Measurements from ENCODE around the gene LY6G6F.

The LY6G6F gene

DNA sequence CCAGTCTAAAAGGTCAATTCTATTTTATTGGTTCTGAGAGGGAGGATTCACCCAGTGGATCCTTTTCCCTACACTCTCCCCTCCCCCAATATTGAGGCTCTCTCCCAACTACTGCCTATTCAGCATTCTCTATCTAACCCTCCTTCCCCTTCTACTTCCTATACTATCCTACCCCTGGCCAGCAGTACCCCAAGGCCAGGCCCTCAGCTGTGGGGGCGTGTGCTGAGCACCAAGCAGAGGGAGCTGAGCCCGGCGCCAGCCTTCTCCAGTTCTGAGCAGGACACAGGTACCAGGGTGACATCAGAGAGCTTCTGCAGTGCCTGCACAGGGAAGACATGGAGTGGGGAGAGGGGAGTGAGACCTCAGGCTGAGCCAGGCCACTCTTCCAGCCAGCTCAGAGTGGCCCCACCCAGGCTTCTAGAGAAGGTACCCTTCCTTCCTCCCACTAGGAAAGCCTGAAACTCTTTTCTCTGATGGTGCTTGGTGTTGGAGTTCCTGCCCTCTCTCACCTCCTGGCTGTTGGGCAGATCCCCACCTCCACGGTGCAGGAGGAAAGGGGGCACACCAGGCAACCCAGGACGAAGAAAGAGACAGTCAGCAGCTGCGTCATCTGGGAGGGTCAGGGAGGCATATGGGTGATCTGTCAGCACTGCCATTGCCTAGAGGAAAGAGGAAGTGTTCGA lies 20.5 kb downstream of the LY6G6F start:
- H3K4me3 ChIP-seq: peak overlapping the region; percentile 91
- H3K27ac ChIP-seq: peak overlapping the region; percentile 86 to 99
- DNase-seq (ENCODE audit: low spot score): no peak
- TF ChIP-seq, protein P1, sequence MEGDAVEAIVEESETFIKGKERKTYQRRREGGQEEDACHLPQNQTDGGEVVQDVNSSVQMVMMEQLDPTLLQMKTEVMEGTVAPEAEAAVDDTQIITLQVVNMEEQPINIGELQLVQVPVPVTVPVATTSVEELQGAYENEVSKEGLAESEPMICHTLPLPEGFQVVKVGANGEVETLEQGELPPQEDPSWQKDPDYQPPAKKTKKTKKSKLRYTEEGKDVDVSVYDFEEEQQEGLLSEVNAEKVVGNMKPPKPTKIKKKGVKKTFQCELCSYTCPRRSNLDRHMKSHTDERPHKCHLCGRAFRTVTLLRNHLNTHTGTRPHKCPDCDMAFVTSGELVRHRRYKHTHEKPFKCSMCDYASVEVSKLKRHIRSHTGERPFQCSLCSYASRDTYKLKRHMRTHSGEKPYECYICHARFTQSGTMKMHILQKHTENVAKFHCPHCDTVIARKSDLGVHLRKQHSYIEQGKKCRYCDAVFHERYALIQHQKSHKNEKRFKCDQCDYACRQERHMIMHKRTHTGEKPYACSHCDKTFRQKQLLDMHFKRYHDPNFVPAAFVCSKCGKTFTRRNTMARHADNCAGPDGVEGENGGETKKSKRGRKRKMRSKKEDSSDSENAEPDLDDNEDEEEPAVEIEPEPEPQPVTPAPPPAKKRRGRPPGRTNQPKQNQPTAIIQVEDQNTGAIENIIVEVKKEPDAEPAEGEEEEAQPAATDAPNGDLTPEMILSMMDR (IDR thresholded peaks at IDR 0.05): no peak

DNA sequence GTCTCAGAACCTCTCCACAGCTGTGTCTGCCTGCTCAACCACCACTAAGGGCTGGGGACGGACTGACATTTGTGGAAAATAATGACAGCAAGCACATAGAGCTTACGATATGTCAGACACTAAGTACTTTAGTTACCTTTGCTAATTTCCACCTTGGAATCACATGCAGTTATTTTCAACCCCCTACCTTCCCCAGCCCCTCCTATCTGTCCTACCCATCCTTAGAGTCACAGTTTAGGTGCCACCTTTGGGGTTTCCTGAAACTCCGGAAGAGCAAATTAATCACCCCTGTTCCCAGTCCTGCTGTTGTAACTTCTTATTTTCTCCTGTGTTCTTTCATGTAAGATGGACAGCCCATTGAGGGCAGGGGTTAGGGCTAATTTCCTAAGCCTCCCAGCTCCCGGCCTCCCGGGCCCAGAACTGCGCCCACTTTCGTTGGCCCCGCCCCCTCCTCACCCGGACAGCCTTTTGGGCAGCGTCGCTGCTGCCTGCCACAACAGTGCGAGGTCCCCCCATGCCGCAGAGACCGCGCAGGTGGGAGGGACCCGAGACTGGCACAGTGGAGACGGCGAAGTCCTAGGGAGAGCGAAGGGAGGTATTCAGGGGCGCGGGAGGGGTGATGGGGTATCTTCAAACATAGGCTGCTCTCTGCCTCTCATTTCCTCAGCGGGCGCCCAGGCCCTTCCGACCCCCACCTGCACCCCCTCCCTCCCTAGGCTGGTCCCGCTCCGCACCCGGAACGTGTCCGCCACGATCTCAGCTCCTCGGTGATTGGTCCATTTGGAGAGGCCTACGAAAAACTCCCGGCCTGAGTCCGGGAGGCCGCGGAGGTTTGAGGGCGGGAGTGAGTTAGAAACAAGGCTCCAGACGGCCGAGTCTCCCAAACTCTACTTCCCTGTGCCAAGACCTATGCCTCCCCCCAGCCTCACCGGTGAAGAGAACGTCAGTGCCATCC lies 21.3 kb downstream of the LY6G6F start:
- no peak for DNase-seq (ENCODE audit: low spot score)
- H3K27ac ChIP-seq: peak overlapping the region; percentile 86 to 99
- peak overlapping the region; percentile 91 for H3K4me3 ChIP-seq
- TF ChIP-seq, protein P1 (IDR thresholded peaks at IDR 0.05): no peak

DNA sequence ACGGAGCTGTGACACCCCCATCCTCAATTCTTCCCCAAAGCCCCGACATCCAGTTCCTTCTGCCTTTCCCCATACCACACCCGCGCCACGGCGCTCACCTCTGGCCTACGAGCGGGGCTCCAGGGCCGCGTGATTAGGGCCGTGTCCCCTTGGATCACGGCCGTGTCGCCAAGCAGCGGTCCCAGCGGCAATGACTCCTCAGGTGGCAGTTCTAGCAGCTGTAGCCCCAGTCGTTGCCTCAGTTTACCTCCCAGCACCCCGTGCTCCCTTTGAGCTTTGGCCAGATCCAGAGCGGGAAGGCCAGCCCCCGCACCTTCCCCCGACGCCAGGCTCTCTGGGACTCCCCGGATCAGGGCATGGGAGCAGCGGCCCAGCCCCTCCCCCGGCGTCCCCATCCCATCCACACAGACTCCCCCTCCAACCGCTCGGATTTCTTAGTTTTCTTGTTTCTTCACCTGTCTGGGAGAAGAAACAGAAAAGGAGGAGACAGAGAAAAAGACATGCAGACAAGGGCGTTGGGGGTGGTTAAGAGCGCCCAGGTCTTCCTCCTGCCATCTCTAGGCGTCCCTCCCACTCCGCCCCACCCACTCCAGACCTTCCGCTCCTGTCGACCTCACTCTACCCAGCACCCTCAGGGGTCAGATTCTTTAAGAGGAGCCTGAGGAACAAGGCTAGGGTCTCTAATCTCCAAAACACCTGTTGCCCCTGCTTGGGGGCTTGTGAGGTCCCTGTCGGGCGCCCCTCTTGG lies 22.3 kb downstream of the LY6G6F start, which contains the start of gene DDAH2:
TSS of gene DDAH2 (minus strand) at position 533 of the 748 bp plus-strand sequence. CDS start at position 395, 138 bp downstream.
- DNase-seq (ENCODE audit: low spot score): no peak

DNA sequence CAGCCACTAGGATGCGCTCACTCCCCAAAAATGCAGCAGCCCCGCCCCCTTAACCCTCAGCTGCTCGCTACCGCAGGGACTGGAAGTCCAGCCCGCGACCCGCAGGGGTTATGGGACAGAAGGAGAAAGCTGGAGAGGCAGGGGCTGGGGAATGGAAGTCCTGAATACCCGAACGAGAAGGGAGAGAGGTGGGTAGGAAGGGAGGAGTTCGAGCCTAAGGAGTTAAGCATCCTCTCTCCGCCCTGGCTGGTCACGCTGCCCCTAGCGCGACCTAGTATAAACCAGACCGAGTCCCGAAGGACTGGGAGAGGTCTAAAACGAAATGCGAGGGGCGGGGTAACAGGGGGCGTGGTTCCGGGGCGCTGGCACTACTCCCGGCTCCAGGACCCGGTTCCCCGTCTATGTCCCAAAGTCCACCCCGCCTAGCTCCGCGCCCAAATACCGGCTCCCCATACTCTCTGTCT lies 22.9 kb downstream of the LY6G6F start:
- H3K4me3 ChIP-seq: peak overlapping the region; percentile 91
- DNase-seq (ENCODE audit: low spot score): peak; percentile 97

More for the DNA sequence above, 22.3 kb downstream of the LY6G6F start, which contains the start of gene DDAH2:
- Histone ChIP-seq H3K27ac (peak within 1 kb of the TSS; percentile 86 to 99), H3K4me3 (peak within 1 kb of the TSS; percentile 91)
- TF ChIP-seq, protein P1 (IDR thresholded peaks at IDR 0.05): peak; percentile 25

DNA sequence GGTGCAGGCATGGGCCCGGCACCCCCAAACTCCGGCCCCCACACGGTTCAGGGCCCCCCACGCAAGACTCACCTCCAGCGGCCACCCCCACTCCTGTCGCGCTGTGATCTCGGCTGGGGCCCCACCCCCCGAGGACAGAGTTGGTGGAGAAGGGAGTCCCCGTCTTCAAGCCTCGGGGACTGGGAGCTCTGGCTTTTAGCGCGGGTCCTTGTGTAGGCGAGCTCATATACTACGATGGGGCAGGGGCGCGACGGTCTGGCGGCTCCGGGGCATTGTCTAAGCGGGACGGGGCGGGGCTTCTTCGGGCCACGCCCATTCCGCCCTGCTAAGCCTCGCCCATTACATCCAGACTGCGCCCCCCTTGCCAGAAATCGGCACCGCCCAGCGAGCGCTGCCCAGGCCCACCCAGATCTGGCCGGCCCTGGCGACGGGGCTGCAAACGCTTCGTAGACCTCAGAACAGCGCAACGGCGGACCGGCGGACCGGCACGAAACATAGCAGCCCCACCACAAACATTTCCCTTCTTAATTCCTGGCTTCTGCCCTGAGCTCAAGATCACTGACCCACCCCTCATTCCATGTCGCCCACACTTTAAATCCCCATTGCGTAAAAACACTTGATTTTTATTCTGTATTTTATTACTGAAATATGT lies 23.4 kb downstream of the LY6G6F start:
- peak; percentile 95 for DNase-seq (ENCODE audit: low spot score)
- Histone ChIP-seq H3K27ac (peak overlapping the region; percentile 86 to 99), H3K4me3 (peak overlapping the region; percentile 91)
- TF ChIP-seq, protein P1 (IDR thresholded peaks at IDR 0.05): no peak

More for the DNA sequence above, 22.9 kb downstream of the LY6G6F start:
- TF ChIP-seq, protein P1 (IDR thresholded peaks at IDR 0.05): no peak
- H3K27ac ChIP-seq: peak overlapping the region; percentile 86 to 99

DNA sequence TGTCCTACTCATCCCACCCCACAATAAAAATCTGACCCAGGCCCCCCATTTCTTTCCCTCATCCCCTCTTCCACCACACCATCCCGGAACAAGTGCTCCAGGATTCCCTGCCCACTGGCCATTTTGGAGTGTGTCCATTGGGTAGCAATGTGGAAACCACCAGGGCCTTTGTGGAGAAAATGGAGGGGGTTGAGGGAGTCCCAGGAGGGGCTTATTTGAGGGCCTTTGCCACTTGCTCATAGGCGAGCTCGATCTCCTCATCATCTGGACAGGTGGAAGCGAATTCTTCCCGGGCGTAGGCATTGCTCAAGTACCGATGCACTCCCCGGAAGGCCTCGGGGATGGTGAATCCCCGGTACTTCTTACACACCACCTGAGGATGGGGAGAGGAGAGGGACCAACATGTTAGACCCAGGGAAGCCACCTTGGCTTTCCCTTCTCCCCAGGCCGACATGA lies 24.0 kb downstream of the LY6G6F start:
- no peak for DNase-seq (ENCODE audit: low spot score)
- TF ChIP-seq, protein P1 (IDR thresholded peaks at IDR 0.05): no peak
- H3K27ac ChIP-seq: peak overlapping the region; percentile 86 to 99
- H3K4me3 ChIP-seq: peak overlapping the region; percentile 91

All from coronary artery (tissue), 2 donors.